CD4-positive, alpha-beta T cell (primary cell): ENCODE measurements around the gene KCNAB1. TPM values are rescaled to one million over a fixed set of nuclear protein-coding genes. Genes with fewer than 3 reads are reported as not detected.
A peak's percentile ranks its signal among the peaks of the same experiment; 100 is the strongest.

Experiments used
- ATAC-seq: fragments of 200-7000 bp; cut with Tn5 transposase; one replicate; pipeline ENCODE4 v1.10.0; 2022; ENCODE audit warnings: mild to moderate bottlenecking; ENCODE audit not compliant: poor library complexity
- CTCF ChIA-PET: fragments of 350-600 bp; sonication (Branson Sonifier 250); formaldehyde crosslinking; loops from one replicate; lab custom pipeline; 2021; ENCODE audit warnings: antibody characterized with exemption, inconsistent platforms; lab: Charles Lee
- POLR2A ChIA-PET: fragments of 350-600 bp; sonication (Branson Sonifier 250); formaldehyde crosslinking; loops from one replicate; lab custom pipeline; 2021; ENCODE audit warnings: antibody characterized with exemption, inconsistent platforms; lab: Charles Lee
- DNase-seq, 14 experiments: peaks; one replicate each; pipeline ENCODE4 v3.0.0-alpha.2; 2013 to 2020; ENCODE audit warnings: mixed read lengths in 2 of 14
- H3K27ac ChIP-seq, 2 donors: one replicate each; pipeline versions ENCODE4 v1.5.1 to v1.7.0; 2013; ENCODE audit warnings: low read length in 2 of 2, low read depth in 1 of 2, mild to moderate bottlenecking in 1 of 2
- H3K27me3 ChIP-seq, 2 experiments: 1 replicate in 1 of 2; 2 replicates in 1 of 2; pipeline versions ENCODE4 v1.6.1 to v1.7.0; 2013; ENCODE audit warnings: low read length in 2 of 2, control low read depth in 1 of 2, mild to moderate bottlenecking in 1 of 2, moderate library complexity in 1 of 2; ENCODE audit not compliant: insufficient read depth in 2 of 2, control insufficient read depth in 1 of 2
- H3K36me3 ChIP-seq: one replicate; pipeline ENCODE4 v1.6.1; 2013; ENCODE audit warnings: low read length, control low read depth; ENCODE audit not compliant: insufficient read depth
- H3K4me1 ChIP-seq: one replicate; pipeline ENCODE4 v1.6.1; 2013; ENCODE audit warnings: low read length, control low read depth; ENCODE audit not compliant: insufficient read depth
- H3K4me3 ChIP-seq: one replicate; pipeline ENCODE4 v1.5.1; 2013; ENCODE audit warnings: mild to moderate bottlenecking, low read length, moderate library complexity
- H3K9me3 ChIP-seq, 2 experiments: 1 replicate in 1 of 2; 2 replicates in 1 of 2; pipeline versions ENCODE4 v1.6.1 to v1.7.0; 2013; ENCODE audit warnings: low read length in 2 of 2, mild to moderate bottlenecking in 2 of 2, control low read depth in 1 of 2, moderate library complexity in 1 of 2; ENCODE audit not compliant: control insufficient read depth in 1 of 2, insufficient read depth in 1 of 2
- H3K27ac Mint-ChIP-seq: one replicate; pipeline ENCODE4 v1.8.0; 2020; ENCODE audit warnings: mixed read lengths
- H3K27me3 Mint-ChIP-seq: one replicate; pipeline ENCODE4 v1.8.0; 2021; ENCODE audit warnings: mixed read lengths
- H3K36me3 Mint-ChIP-seq: one replicate; pipeline ENCODE4 v1.8.0; 2021; ENCODE audit warnings: low read depth, mixed read lengths
- H3K4me1 Mint-ChIP-seq: one replicate; pipeline ENCODE4 v1.8.0; 2021; ENCODE audit warnings: low read depth, mixed read lengths
- H3K4me3 Mint-ChIP-seq: one replicate; pipeline ENCODE4 v1.8.0; 2020; ENCODE audit warnings: mild to moderate bottlenecking, mixed read lengths
- H3K9me3 Mint-ChIP-seq: one replicate; pipeline ENCODE4 v1.8.0; 2020; ENCODE audit warnings: mixed read lengths
- intact Hi-C, 2 experiments: fragments of 100-400 bp; cut with DNase I in 1 of 2; cut with micrococcal nuclease in 1 of 2; formaldehyde crosslinking; loops; one replicate each; pipeline versions ENCODE4 v1.15.1 to v1.9.0; 2023 to 2025; cut with DNase I, micrococcal nuclease
- total RNA-seq, 174 experiments: library from RNA in 2 of 174; stranded (reverse) in 2 of 174; gene quantifications; one replicate each; pipeline ENCODE4 v1.2.3 and lab custom pipeline; 2021 to 2026
- TF ChIP-seq, protein P1 (sequence below): fragments of 200-600 bp; IDR thresholded peaks from one replicate; pipeline ENCODE4 v1.8.0; 2022; ENCODE audit warnings: antibody characterized with exemption, mild to moderate bottlenecking

Gene KCNAB1
- total RNA-seq, 2 experiments from 2014 or later: 0.14 TPM; not detected in 1

DNA sequence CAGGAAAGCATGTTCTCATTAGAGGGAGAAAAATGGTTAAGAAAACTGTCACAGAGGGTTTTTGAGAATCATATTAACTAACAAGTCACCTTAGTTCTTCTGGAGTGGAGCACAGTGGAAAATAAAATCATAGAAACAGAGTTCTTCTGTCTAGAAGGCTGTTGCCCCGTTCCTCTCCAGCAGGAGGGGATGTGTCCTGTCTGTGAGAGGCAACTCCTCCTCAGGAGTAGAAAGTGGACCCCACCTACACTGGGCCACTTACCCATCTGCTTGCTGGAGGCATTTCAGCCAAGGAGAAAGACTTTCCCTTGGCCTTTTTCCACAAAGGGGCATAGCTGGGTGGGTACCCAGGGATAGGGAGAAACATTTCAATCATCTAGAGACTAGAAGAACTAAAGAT is 327.9 kb downstream of the KCNAB1 start:
- Mint-ChIP-seq H3K9me3 (no peaks in the 10 kb centered on the region), H3K4me1 (no peaks in the 10 kb centered on the region), H3K27me3 (peaks cover 31% of the 10 kb centered on the region), H3K4me3 (no peak overlapping the region), H3K36me3 (no peaks in the 10 kb centered on the region), H3K27ac (no peak overlapping the region)
- CTCF ChIA-PET: no interaction called here
- Histone ChIP-seq H3K27ac (no peak overlapping the region), H3K9me3 (no peaks in the 10 kb centered on the region), H3K27me3 (peaks cover 2 to 4% of the 10 kb centered on the region in 2 experiments), H3K4me1 (no peaks in the 10 kb centered on the region), H3K4me3 (no peak overlapping the region), H3K36me3 (no peaks in the 10 kb centered on the region)
- POLR2A ChIA-PET: no interaction called here
- DNase-seq (peak in 13 of 14 experiments; percentile 4 to 60 (median 27)), ATAC-seq (peak; percentile 66)
- TF ChIP-seq, protein P1, sequence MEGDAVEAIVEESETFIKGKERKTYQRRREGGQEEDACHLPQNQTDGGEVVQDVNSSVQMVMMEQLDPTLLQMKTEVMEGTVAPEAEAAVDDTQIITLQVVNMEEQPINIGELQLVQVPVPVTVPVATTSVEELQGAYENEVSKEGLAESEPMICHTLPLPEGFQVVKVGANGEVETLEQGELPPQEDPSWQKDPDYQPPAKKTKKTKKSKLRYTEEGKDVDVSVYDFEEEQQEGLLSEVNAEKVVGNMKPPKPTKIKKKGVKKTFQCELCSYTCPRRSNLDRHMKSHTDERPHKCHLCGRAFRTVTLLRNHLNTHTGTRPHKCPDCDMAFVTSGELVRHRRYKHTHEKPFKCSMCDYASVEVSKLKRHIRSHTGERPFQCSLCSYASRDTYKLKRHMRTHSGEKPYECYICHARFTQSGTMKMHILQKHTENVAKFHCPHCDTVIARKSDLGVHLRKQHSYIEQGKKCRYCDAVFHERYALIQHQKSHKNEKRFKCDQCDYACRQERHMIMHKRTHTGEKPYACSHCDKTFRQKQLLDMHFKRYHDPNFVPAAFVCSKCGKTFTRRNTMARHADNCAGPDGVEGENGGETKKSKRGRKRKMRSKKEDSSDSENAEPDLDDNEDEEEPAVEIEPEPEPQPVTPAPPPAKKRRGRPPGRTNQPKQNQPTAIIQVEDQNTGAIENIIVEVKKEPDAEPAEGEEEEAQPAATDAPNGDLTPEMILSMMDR: peak; percentile 30
- intact Hi-C loops: loop anchor here in 1 of 2 experiments (1.0 kb wide), 1 partner anchor 61 kb away; no protein-coding TSS in a partner anchor

DNA sequence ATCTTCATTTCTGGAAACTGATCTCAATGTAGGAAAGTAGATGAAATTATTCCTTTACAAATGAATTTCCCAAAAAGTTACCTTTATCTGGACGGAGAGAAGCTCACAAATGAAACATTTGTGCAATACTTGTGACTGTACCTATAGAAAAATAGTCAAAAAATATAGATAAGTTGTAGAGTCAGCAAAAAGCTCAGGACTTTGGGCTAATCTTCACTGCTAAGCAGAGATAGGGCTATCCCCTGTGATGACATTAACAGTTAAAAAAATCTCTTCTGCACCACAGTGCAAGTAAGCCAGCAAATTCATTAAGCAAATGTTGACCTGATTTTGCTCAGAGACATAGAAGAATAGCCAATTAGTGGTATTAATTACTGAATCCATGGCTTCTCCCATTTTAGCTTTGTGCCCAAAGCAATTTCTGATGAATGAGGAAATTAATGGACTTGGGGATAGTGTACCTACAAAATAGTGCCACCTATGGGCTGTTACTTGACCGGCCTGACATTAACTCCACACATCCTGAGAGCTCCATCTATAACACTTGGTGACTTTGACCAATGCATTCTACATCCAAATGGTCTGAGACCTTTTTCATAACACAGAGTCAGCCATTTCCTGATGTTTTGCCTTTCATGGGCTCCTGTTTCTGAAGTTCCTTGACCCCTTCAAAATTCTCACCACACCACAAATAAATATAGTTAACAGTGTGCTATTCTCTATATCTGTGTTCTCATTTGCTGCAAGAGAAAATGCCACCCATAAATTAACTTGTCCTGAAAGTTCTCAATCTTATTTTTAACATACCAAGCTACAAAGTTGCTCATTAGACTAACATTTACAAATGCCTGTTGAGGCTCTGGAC is 329.6 kb downstream of the KCNAB1 start:
- Mint-ChIP-seq H3K27ac (no peak overlapping the region), H3K36me3 (no peaks in the 10 kb centered on the region), H3K9me3 (no peaks in the 10 kb centered on the region), H3K4me3 (no peak overlapping the region), H3K4me1 (no peaks in the 10 kb centered on the region), H3K27me3 (peaks cover 31% of the 10 kb centered on the region)
- ChIA-PET CTCF (interaction anchor here (1.0 to 1.5 kb wide), 3 partner anchors 11 to 300 kb away, joined by 3 to 5 read pairs (median 3); no protein-coding TSS in a partner anchor), POLR2A (no interaction called here)
- TF ChIP-seq, protein P1: peak; percentile 39
- Histone ChIP-seq H3K9me3 (no peaks in the 10 kb centered on the region), H3K27ac (no peak overlapping the region), H3K27me3 (peaks cover 2 to 4% of the 10 kb centered on the region in 2 experiments), H3K4me3 (no peak overlapping the region), H3K4me1 (no peaks in the 10 kb centered on the region), H3K36me3 (no peaks in the 10 kb centered on the region)
- DNase-seq (peak in 3 of 14 experiments; percentile 8 to 21 (median 18)), ATAC-seq (no peak)
- intact Hi-C loops: loop anchor here in 1 of 2 experiments (1.0 kb wide), 1 partner anchor 57 kb away; no protein-coding TSS in a partner anchor

DNA sequence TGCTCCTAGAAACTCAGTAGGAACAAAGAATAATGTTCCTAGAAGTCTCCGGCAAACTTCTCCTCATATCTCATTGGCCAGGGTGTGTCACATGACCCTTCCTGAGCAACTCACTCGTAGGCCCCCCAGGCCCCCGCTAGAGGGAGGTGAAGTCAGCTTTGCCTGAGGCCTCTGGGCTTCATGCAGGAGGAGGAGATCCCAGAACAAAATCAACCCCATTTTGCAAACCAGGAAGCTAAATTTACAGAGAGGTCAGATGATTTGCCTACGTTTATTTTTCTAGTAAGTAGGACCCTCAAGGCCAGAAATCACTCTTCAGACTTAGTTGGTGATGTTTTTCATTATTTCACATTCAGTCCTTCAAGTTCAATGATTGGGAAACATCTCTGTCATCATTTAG is 335.5 kb downstream of the KCNAB1 start:
- CTCF ChIA-PET: no interaction called here
- H3K27ac Mint-ChIP-seq: no peak overlapping the region

More for the DNA sequence above, 335.5 kb downstream of the KCNAB1 start:
- TF ChIP-seq, protein P1: no peak
- no peaks in the 10 kb centered on the region for H3K4me1 ChIP-seq
- DNase-seq (no peak), ATAC-seq (no peak)
- H3K36me3 Mint-ChIP-seq: no peaks in the 10 kb centered on the region
- intact Hi-C loops: no loop called here
- no peak overlapping the region for H3K27ac ChIP-seq
- no peaks in the 10 kb centered on the region for H3K4me1 Mint-ChIP-seq
- H3K9me3 ChIP-seq: no peaks in the 10 kb centered on the region
- POLR2A ChIA-PET: no interaction called here
- no peak overlapping the region for H3K4me3 ChIP-seq
- peaks cover 10% of the 10 kb centered on the region for H3K27me3 Mint-ChIP-seq
- no peaks in the 10 kb centered on the region for H3K9me3 Mint-ChIP-seq
- H3K4me3 Mint-ChIP-seq: no peak overlapping the region
- no peaks in the 10 kb centered on the region for H3K27me3 ChIP-seq
- H3K36me3 ChIP-seq: no peaks in the 10 kb centered on the region
